ENCODE measurements around the gene KLK1.
A peak's percentile ranks its signal among the peaks of the same experiment; 100 is the strongest.

The KLK1 gene

DNA sequence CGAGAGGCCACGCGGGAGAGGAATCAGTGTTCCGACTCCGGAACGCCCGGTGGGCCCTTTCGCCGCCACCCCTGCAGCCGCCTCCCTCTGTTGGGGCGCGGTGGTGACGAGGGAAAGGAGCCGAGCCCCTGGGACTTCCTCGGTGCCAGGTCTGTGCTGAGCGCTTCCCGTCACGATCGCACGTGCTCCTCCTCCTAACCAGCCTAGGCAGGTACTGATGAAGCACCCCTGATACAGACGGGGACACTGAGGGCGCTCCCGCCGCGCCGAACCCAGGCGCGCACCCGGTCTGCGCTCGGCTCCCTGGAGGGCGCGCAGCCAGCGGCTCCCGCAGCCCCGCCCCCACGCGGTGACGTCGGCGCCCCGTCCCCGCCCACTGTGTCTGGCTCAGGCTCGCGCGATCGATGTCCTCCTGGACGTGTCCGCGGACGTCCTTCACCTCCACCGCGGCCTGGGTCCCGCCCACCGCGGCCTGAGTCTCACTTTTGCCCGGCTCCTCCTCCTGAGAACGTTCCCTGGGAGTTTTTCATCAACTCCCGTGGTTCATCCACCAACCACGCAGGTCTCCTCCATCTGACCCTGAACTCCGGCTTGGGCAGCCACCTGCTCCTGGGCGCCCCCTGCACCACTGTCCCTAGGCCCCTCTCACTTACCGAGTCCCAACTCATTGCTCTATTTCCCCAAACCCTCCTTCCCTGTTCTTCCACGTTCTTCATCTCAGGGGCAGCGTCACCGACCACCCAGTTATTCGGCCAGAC is 12.4 kb upstream of the KLK1 start:
- Histone ChIP-seq H3K27me3 (ENCODE audit: control insufficient read depth, insufficient read depth, low read length) (peaks cover 76% of the 10 kb centered on the region), H3K27ac (ENCODE audit: low read depth, low read length) (no peak overlapping the region), H3K9ac (ENCODE audit: low read length) (peak overlapping the region; percentile 72), H3K4me3 (ENCODE audit: low read depth, low read length) (peak overlapping the region; percentile 96), H3K4me1 (ENCODE audit: control insufficient read depth, insufficient read depth, low read length) (peaks cover 6% of the 10 kb centered on the region), H3K9me3 (ENCODE audit: control insufficient read depth, insufficient read depth, low read depth, low read length) (no peaks in the 10 kb centered on the region), H3K36me3 (ENCODE audit: control insufficient read depth, insufficient read depth, low read length) (no peaks in the 10 kb centered on the region)

DNA sequence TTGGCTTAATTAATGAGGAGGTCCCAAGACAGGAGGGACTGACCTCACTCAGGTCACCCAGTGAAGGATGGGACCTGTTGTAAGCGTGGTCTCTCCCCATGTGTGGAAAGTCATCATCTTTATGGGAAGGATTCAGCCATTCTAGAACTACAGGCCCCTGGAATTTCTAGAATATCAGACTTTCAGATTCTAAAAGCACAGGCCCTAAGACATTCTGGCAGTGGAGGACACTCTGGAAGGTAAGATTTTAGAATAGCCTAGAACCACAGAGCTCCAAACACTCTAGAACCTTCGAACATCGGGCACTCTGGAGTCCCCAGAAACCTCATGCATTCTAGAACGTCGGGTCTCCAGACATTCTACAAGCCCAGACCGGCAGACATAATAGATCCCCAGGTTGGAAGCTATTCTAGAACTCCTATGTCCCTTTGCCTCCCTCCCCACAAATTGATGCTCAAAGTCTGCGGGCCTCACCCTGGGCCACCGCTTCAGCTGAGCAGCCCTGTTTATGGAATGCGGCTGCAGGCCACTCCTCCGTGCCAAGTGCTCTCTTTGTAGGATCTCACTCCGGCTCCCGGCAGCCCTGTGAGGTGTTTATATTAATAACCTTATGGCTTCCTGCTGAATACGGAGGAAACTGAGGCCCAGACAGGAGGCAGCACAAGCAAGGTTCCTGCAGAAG is 11.7 kb upstream of the KLK1 start:
- Histone ChIP-seq H3K9ac (ENCODE audit: low read length) (peak overlapping the region; percentile 72), H3K4me1 (ENCODE audit: control insufficient read depth, insufficient read depth, low read length) (peaks cover 6% of the 10 kb centered on the region), H3K36me3 (ENCODE audit: control insufficient read depth, insufficient read depth, low read length) (no peaks in the 10 kb centered on the region), H3K9me3 (ENCODE audit: control insufficient read depth, insufficient read depth, low read depth, low read length) (no peaks in the 10 kb centered on the region), H3K27me3 (ENCODE audit: control insufficient read depth, insufficient read depth, low read length) (peaks cover 76% of the 10 kb centered on the region), H3K4me3 (ENCODE audit: low read depth, low read length) (peak overlapping the region; percentile 96), H3K27ac (ENCODE audit: low read depth, low read length) (no peak overlapping the region)

DNA sequence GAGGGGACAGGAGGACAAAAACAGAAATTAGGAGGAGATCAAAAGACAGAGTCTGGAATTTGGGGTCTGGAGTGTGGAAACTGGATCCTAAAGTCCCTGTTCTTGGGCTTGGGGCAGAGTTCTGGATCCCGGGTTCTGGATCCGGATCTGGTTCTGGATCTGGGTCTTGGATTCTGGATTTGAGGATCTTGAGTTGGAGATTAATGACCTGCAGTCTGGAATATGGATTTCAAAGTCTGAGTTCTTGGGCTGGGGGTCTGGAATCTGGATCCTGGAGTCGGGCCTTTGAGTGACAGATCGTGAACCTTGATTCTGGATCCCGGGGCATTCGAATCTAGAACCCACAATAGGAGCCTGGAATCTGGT is 10.2 kb upstream of the KLK1 start:
- peaks cover 69% of the 10 kb centered on the region for H3K27me3 ChIP-seq (ENCODE audit: control insufficient read depth, insufficient read depth, low read length)
- no peak overlapping the region for H3K27ac ChIP-seq (ENCODE audit: low read depth, low read length)
- no peak overlapping the region for H3K4me3 ChIP-seq (ENCODE audit: low read depth, low read length)
- H3K36me3 ChIP-seq (ENCODE audit: control insufficient read depth, insufficient read depth, low read length), result no peaks in the 10 kb centered on the region
- peaks cover 6% of the 10 kb centered on the region for H3K4me1 ChIP-seq (ENCODE audit: control insufficient read depth, insufficient read depth, low read length)
- H3K9ac ChIP-seq (ENCODE audit: low read length), result no peak overlapping the region
- H3K9me3 ChIP-seq (ENCODE audit: control insufficient read depth, insufficient read depth, low read depth, low read length), result no peaks in the 10 kb centered on the region

DNA sequence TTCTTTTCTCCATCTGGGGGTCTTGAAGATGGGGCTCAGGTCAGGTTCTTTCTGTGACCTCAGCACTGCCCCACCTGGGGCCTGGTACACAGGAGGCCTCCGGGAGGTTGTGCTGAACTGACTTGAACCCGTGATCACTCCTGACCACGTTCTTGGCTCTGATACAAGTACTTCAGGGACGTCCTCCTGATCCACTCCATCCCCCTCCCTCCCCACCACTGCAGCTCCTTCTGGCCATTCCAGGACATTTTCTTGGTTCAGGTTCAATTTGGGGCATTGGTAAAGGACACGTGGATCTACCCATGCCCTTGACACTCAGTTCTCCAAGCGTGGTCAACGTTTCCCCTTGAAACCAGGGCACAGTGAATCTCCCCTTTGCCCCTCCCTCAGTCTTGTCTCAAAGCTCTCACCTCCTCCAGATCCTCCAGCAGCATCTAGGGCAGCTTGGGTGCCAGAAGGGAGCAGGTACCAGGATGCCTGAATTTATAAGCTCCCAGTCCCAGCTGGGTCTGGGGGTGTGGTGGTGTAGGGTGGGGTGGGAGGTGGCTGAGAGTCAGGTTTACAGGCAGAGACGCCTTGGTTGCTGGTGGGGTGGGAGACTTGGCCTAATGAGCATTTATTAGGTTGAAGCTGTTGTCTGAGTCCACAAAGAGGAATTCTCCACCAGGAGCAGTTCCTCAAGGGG is 9.7 kb upstream of the KLK1 start, which contains the start of gene KLK15:
Gene KLK15 (minus strand): TSS at position 458 of the 685 bp plus-strand sequence. CDS start 2,082 bp downstream, outside the sequence.
- Histone ChIP-seq H3K4me3 (ENCODE audit: low read depth, low read length) (no peak within 1 kb of the TSS), H3K27ac (ENCODE audit: low read depth, low read length) (no peak within 1 kb of the TSS), H3K9ac (ENCODE audit: low read length) (no peak within 1 kb of the TSS), H3K36me3 (ENCODE audit: control insufficient read depth, insufficient read depth, low read length) (no peaks in the 10 kb centered on the region), H3K4me1 (ENCODE audit: control insufficient read depth, insufficient read depth, low read length) (peaks cover 6% of the 10 kb centered on the region), H3K27me3 (ENCODE audit: control insufficient read depth, insufficient read depth, low read length) (peaks cover 71% of the 10 kb centered on the region), H3K9me3 (ENCODE audit: control insufficient read depth, insufficient read depth, low read depth, low read length) (no peaks in the 10 kb centered on the region)

DNA sequence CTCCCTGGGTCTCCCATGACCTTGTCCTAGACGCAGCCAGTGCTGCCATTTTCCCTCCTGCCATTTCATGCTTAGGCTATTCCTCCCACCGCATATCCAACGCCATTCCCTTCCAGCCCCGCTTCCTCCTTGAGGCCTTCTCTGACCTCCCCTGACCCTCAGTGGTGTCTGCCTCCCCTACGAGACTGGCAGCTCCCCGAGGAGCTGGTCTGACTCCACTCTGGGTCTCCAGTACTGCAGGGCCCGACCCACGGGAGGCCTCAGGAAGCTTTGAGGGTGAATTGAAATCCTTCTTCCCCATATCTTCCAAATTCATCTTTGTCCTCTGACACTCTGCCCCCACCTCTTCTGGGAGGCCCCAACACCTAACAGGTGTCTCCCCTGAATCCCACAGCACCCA is 9.1 kb upstream of the KLK1 start:
- Histone ChIP-seq H3K4me3 (ENCODE audit: low read depth, low read length) (no peak overlapping the region), H3K9me3 (ENCODE audit: control insufficient read depth, insufficient read depth, low read depth, low read length) (no peaks in the 10 kb centered on the region), H3K27me3 (ENCODE audit: control insufficient read depth, insufficient read depth, low read length) (peaks cover 77% of the 10 kb centered on the region), H3K27ac (ENCODE audit: low read depth, low read length) (no peak overlapping the region), H3K4me1 (ENCODE audit: control insufficient read depth, insufficient read depth, low read length) (peaks cover 6% of the 10 kb centered on the region), H3K9ac (ENCODE audit: low read length) (no peak overlapping the region), H3K36me3 (ENCODE audit: control insufficient read depth, insufficient read depth, low read length) (no peaks in the 10 kb centered on the region)

DNA sequence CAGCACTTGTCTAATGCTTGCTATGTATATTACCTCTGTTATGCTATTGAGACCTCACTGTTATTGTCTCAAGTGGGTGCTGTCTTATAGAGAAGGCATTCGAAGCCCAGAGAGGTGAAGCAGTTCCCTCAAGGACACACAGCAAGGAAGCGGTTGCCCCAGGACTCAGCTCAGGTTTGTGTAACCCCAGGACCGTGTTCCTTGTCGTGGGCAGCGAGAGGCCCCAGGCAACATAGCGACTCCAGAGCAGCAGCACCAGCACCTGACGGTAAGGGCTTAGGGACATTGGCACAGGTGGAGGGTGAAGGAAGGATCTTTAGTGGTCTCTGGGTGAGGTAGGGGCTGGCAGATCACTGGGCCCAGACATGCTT is 7.4 kb upstream of the KLK1 start:
- H3K27ac ChIP-seq (ENCODE audit: low read depth, low read length), result no peak overlapping the region
- no peak overlapping the region for H3K4me3 ChIP-seq (ENCODE audit: low read depth, low read length)
- H3K36me3 ChIP-seq (ENCODE audit: control insufficient read depth, insufficient read depth, low read length), result no peaks in the 10 kb centered on the region
- no peaks in the 10 kb centered on the region; the same call in 1 of the 2 replicates for H3K4me1 ChIP-seq (ENCODE audit: control insufficient read depth, insufficient read depth, low read length)
- peaks cover 77% of the 10 kb centered on the region for H3K27me3 ChIP-seq (ENCODE audit: control insufficient read depth, insufficient read depth, low read length)
- H3K9ac ChIP-seq (ENCODE audit: low read length), result no peak overlapping the region
- H3K9me3 ChIP-seq (ENCODE audit: control insufficient read depth, insufficient read depth, low read depth, low read length), result no peaks in the 10 kb centered on the region

DNA sequence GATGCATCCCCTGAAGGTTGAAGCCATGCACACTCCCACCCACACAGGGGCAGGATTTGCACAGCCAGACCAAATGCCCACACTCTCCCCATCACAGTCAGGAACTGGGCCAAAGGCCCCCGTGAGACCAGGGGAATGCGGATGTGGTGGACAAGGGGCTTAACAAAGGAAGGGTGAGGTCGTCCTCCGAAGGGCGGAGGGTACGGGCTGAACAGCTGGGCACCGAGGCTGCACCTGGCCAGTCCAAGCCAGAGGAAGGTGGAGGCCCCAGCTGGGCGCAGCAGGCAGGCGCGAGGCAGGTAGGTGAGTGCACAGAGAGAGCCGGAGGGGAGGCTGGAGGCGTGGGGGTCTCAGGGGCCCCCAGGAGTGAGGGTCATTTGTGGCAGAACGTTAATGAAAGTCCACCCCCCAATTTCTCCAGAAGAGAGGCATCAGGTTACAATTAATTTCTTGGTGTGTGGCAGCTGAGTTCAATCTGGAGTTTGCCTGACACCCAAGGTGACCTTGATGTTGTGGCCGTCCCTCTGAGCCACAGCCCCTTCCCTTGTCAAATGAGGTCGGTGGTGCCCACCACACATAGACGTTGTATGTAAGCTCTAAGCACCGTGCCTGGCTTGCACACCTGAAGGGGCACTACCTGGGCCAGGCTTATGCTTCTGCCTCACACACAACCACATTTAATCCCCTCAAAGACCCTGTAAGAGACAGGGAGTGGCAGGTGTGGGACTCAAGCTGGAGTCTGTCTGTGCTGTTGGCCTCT is 6.9 kb upstream of the KLK1 start:
- no peaks in the 10 kb centered on the region for H3K4me1 ChIP-seq (ENCODE audit: control insufficient read depth, insufficient read depth, low read length)
- H3K9me3 ChIP-seq (ENCODE audit: control insufficient read depth, insufficient read depth, low read depth, low read length), result no peaks in the 10 kb centered on the region
- H3K36me3 ChIP-seq (ENCODE audit: control insufficient read depth, insufficient read depth, low read length), result no peaks in the 10 kb centered on the region
- H3K27me3 ChIP-seq (ENCODE audit: control insufficient read depth, insufficient read depth, low read length), result peaks cover 77% of the 10 kb centered on the region
- no peak overlapping the region for H3K27ac ChIP-seq (ENCODE audit: low read depth, low read length)
- H3K9ac ChIP-seq (ENCODE audit: low read length), result no peak overlapping the region
- H3K4me3 ChIP-seq (ENCODE audit: low read depth, low read length), result no peak overlapping the region

DNA sequence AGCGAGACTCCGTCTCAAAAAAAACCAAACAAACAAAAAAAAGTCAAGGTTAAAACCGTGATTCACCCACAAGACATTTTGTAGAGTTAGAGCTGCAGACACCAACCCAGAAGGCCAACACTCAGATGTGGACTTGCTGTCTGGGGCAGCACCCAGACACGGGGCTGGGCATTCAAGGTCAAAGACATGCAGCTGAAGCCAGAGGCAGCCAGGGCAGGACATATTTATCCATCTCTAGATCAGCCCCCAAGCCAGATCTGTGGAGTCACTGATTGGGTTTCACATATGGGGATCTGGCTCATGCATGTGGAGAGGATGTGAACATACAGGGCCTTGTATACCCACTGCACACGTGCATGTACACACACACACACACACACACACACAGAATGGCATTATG is 6.2 kb upstream of the KLK1 start:
- Histone ChIP-seq H3K9me3 (ENCODE audit: control insufficient read depth, insufficient read depth, low read depth, low read length) (no peaks in the 10 kb centered on the region), H3K27ac (ENCODE audit: low read depth, low read length) (no peak overlapping the region), H3K27me3 (ENCODE audit: control insufficient read depth, insufficient read depth, low read length) (peaks cover 76% of the 10 kb centered on the region), H3K36me3 (ENCODE audit: control insufficient read depth, insufficient read depth, low read length) (no peaks in the 10 kb centered on the region), H3K4me3 (ENCODE audit: low read depth, low read length) (no peak overlapping the region), H3K4me1 (ENCODE audit: control insufficient read depth, insufficient read depth, low read length) (no peaks in the 10 kb centered on the region), H3K9ac (ENCODE audit: low read length) (no peak overlapping the region)

DNA sequence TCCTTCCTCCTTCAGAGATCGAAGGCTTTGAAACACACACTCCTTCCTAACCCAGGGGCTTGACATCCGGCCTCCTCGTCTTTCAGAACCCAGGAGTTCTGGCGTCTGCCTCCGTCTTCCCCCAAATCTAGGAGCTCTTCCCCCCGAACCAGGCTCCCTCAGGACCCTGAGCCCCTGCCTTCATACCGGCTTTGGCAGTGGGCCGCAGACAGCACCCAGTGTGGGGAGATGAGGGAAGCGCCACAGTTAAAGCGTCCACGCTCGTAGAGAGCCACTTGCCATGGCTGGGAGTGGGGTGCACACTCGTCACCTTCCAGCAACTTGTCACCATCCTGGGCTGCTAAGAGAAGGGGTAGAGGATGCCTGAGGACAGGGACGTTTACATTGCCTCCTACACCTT is 3.9 kb upstream of the KLK1 start:
- Histone ChIP-seq H3K27ac (ENCODE audit: low read depth, low read length) (no peak overlapping the region), H3K4me1 (ENCODE audit: control insufficient read depth, insufficient read depth, low read length) (no peaks in the 10 kb centered on the region), H3K9me3 (ENCODE audit: control insufficient read depth, insufficient read depth, low read depth, low read length) (no peaks in the 10 kb centered on the region), H3K36me3 (ENCODE audit: control insufficient read depth, insufficient read depth, low read length) (no peaks in the 10 kb centered on the region), H3K9ac (ENCODE audit: low read length) (no peak overlapping the region), H3K27me3 (ENCODE audit: control insufficient read depth, insufficient read depth, low read length) (peaks cover 77% of the 10 kb centered on the region), H3K4me3 (ENCODE audit: low read depth, low read length) (no peak overlapping the region)

DNA sequence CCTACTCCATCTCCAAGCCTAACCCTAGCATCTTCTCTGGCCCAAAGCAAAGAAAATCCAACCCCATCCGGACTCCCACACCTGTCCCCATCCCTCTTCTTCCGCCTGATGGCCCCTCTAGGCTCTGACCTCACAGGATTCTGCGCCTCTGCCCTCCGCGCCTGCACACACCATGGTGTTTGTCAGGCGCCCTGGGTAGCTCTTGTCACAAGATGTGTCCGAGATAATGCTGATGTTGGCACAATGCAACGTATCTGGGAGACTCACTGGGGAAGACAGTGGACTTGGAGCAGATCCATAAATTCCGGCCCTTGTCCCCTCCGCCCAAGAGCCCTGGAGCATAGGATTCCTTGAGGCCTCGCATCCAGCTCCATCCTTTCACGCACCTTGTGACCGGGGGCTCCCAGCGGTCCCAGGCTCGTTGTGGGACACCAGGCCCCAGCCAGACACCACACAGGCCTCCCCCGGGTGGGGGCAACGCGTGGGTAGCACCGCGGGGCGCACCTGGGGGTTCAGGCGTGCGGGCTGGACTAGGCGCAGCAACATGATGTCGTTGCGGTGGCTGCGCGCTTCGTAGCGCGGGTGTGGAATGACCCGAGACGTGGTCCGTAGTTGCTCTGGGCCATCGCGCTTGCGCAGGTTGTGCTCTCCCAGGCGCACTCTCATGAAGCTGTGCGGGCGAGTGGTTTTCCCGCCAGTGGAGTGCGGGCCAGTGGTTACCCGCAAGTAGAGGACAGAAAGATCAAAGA is 3.1 kb upstream of the KLK1 start:
- H3K36me3 ChIP-seq (ENCODE audit: control insufficient read depth, insufficient read depth, low read length), result no peaks in the 10 kb centered on the region
- H3K27ac ChIP-seq (ENCODE audit: low read depth, low read length), result no peak overlapping the region
- H3K9ac ChIP-seq (ENCODE audit: low read length), result no peak overlapping the region
- H3K27me3 ChIP-seq (ENCODE audit: control insufficient read depth, insufficient read depth, low read length), result peaks cover 83% of the 10 kb centered on the region
- H3K4me1 ChIP-seq (ENCODE audit: control insufficient read depth, insufficient read depth, low read length), result peaks cover 2% of the 10 kb centered on the region; the same call in 1 of the 2 replicates
- no peak overlapping the region for H3K4me3 ChIP-seq (ENCODE audit: low read depth, low read length)
- no peaks in the 10 kb centered on the region for H3K9me3 ChIP-seq (ENCODE audit: control insufficient read depth, insufficient read depth, low read depth, low read length)

Measured in HUES6 (cell line).